Measurements from ENCODE around the gene AKNAD1.

The AKNAD1 gene

DNA sequence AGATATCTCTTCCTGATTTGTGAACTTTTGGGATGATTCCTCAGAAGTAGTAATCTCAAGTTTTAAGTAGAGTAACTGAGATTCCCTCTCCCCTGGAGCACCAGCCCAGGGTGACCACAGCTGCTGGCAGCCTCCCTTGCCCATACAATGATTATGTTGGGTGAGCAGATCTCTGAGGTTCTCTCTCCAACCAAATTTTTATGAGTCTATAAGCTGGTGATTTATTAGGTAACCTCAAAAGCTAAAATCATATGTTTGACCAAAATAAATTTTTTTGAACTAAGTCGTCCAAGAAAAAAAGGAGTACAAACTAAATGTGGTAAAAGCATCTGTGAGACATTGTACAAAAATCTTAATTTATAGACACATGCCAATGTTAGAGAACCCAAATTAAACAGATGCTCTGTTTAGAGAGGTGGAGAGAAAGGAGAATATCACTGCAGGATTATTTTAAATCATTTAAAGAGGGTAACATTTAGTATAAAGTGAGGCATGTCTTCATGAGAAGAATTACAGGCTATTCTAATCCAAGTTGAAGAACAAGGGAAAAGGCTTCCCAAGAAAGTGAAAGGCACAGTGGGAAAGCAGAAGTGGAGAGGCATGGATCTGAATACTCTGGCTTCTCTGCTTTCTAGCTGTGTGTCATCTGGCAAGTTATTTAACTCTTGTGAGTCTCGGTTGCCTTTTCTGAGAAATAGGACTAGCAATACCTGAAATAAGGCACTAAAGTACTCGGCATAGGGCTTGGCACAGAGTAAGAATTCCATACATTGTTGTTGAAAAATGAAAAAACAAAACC lies 2.5 kb downstream of the AKNAD1 start:
- TF ChIP-seq, protein P1, sequence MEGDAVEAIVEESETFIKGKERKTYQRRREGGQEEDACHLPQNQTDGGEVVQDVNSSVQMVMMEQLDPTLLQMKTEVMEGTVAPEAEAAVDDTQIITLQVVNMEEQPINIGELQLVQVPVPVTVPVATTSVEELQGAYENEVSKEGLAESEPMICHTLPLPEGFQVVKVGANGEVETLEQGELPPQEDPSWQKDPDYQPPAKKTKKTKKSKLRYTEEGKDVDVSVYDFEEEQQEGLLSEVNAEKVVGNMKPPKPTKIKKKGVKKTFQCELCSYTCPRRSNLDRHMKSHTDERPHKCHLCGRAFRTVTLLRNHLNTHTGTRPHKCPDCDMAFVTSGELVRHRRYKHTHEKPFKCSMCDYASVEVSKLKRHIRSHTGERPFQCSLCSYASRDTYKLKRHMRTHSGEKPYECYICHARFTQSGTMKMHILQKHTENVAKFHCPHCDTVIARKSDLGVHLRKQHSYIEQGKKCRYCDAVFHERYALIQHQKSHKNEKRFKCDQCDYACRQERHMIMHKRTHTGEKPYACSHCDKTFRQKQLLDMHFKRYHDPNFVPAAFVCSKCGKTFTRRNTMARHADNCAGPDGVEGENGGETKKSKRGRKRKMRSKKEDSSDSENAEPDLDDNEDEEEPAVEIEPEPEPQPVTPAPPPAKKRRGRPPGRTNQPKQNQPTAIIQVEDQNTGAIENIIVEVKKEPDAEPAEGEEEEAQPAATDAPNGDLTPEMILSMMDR (conservative IDR thresholded peaks at IDR 0.05; ENCODE audit: low read length), result no peak
- DNase-seq (ENCODE audit: low read depth), result peak; percentile 76
- no peak overlapping the region for H3K4me3 ChIP-seq (ENCODE audit: low read length)

DNA sequence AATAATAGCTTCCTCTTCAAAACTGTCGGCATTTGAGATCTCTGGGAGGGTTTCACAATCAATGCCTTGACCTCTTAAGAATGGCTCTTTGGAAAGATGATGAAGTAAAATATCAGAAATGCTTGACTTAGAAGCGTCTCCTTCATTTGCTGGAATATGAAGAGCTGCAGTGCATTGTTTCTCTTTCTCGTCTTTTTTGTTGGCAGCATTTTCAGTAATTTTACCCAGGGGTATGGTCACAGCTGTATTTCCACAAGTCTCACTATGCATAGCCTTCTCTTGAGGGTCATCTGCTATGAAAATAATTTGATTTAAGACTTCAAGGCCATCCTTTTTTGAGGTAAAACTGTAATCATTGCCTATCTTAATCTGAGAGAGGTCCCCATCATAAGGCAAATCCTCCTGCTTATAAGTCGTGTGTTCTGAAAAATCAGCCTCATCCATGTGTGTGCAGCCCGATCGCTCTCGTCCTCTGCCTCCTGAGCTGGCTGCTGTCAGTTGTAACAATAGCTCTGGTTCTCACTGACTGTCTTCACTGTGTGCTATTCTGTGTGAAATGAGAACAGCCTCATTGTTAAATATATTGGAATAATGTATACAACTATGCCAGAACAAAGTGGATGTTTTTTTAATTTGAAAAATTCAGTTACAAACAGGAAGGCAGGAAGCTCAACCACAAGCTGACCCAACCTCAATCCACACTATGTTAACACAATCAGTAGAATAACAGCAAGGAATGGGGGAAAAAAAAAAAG lies 4.5 kb downstream of the AKNAD1 start:
- TF ChIP-seq, protein P1 (conservative IDR thresholded peaks at IDR 0.05; ENCODE audit: low read length), result no peak
- peak; percentile 39 for DNase-seq (ENCODE audit: low read depth)
- no peak overlapping the region for H3K4me3 ChIP-seq (ENCODE audit: low read length)

DNA sequence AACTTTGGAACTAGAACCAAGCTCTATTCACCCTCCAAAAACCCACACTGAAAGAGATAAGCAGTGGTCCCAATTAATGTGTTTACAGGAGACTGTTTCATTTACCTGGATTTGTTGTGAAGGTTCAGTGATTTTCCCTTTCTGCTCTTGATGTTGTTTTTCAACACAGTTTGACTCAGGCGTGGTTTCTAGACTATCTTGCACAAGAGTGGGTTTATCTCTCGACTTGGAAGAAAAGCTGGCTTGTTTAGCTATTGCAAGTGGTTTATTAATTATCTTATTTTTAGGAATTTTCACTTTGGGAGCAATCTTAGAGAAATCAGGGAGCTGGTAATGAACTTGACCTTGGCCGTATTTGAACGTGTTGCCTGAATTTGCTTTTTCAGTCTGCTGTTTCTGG lies 5.3 kb downstream of the AKNAD1 start:
- H3K4me3 ChIP-seq (ENCODE audit: low read length), result no peak overlapping the region
- no peak for DNase-seq (ENCODE audit: low read depth)
- TF ChIP-seq, protein P1 (conservative IDR thresholded peaks at IDR 0.05; ENCODE audit: low read length), result no peak

DNA sequence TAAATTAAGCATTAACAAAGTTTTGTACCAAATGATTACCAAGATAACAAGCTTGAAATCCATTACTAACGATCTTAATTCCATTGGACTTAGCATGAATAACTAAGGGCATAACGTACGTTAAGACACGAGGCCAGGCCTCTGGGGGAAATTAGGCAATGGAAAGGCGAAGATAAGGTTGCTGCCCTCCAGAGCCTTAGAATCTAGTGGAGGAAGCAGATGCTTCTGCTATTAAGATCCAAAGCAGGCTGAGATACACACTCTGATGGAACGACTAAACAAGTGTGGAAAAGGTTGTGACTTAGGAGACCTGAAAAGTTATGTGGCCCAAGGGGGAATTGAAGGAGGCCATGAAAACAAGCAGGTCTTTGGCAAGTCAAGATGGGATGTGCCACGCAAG lies 6.0 kb downstream of the AKNAD1 start:
- no peak for DNase-seq (ENCODE audit: low read depth)
- no peak overlapping the region for H3K4me3 ChIP-seq (ENCODE audit: low read length)
- TF ChIP-seq, protein P1 (conservative IDR thresholded peaks at IDR 0.05; ENCODE audit: low read length), result no peak

DNA sequence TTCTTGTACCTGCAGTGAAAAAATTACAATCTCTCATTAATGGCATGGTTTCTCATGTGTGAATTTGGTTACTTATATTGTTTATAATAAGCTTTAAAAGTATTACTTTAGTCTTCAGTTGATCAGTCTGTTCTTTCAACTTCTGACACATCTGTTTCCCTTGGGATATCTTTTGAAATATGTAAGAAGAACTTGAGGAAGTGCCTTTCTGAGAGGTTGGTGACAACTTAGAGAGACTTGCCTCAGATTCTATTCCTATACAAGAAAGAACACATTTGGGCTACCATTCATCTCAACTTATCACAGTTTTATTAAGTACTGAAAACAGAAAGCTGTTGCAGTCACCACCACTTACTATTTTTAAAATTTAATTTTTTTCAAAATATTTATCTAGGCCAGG lies 8.1 kb downstream of the AKNAD1 start:
- TF ChIP-seq, protein P1 (conservative IDR thresholded peaks at IDR 0.05; ENCODE audit: low read length), result no peak
- H3K4me3 ChIP-seq (ENCODE audit: low read length), result no peak overlapping the region
- no peak for DNase-seq (ENCODE audit: low read depth)

DNA sequence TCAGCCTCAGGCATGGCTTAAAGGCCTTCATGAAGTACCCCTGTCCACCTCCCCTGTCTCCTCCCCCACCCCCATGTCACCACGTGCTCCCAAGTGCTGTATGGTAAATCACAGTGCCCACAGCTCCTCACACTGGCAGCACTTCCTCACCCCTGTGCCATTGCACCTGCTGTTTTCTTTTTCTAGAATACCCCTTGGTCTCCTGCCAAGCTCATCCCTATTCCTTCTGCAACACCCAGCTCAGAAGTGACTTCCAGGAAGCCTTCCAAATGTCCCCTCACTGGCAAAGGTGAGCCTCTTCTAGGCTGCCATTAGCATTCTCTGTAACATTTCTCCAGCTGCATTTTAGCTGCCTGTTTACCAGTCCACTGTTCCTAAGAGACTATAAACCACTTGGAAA lies 9.4 kb downstream of the AKNAD1 start:
- TF ChIP-seq, protein P1 (conservative IDR thresholded peaks at IDR 0.05; ENCODE audit: low read length), result no peak
- no peak overlapping the region for H3K4me3 ChIP-seq (ENCODE audit: low read length)
- no peak for DNase-seq (ENCODE audit: low read depth)

DNA sequence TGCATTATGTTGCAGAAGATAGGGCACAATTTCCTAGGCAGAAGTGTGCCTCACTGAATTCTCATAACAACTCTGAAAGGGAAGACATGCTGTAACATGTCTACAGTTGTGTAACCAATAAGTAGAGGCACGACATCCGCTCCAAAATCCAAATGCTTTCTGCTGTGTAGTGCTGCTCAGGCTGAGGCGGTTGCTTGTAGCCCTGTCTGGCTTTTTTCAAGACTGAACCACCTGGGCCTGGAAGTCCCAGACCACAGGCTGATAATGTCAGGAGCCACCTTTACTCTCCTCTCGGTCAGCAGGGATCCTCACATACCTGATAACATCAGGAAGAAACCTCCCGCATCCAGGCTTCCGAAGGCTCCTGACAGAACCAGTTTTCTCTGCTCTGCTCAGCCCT lies 10.9 kb downstream of the AKNAD1 start:
- no peak overlapping the region for H3K4me3 ChIP-seq (ENCODE audit: low read length)
- DNase-seq (ENCODE audit: low read depth), result no peak
- TF ChIP-seq, protein P1 (conservative IDR thresholded peaks at IDR 0.05; ENCODE audit: low read length), result no peak
